Cerebellar nuclear complex (tissue), 1 donor: Measurements from ENCODE around the gene IQSEC1.

Source experiments
- DNase-seq, 2 experiments: peaks; one replicate each; lab custom pipeline; 2025; lab: John Stamatoyannopoulos, UW

Gene IQSEC1

DNA sequence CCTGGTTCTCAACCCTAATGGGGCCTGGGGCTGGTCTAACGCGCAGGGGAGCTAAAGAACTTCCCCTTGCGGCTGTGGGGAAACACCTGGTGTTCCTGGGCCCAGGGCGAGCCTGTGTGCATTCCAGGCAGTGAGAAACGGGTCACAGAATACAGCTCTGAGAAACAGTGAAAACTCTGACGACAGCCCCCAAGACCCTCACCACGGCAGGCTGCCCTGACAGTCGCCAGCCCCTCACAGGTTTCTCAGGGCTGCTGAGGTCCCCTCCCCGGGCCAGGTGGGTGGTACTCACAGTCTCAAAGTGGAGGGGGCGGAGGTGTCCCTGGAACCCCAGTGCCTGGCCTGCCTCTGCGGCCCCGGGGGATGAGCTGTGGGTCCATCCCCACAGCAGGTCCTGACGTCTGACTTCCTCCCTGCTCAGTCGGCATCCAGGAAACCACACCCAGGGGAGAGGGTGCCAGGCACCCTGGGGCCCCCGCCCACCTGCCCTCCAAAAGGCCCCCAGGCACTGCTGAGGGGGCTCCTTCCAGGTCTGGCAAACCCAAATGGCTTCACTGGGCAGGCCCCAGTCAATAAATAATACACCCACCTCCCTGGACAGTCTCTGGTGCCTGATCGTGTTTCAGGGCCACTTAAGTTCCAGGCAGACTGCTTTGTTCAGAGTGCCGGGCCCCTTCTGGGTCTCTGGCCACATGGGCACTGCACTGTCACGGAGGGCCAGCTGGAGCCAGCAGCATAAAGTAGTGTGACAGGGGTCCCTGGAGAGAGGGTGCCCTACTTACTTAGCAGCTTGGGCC is 57.7 kb downstream of the IQSEC1 start:
- no peak for DNase-seq

DNA sequence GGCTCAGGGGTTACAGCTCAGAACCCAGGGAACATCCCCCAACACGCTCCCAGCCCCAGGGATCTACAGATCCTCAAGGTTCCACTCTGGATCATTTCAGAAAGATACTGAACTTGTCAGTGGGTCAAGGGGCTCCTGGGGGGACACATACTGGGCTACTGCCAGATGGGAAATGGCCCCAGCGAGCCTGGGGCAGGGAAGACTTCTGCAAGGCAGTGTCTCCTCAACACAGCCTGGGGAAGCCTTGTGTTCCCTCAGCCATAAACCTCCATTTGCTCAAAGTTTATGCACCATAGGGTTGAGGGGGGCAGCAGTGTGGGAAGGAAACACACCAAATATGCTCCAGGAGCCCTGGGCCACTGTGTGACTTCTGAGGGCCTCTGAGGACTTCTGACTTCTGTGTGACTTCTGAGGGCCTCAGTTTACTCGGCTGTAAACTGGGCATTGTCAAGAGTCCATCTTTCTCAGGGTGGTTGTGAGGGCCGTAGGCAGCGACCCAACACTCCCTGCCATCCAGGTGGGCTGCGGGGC is 58.4 kb downstream of the IQSEC1 start:
- no peak for DNase-seq

DNA sequence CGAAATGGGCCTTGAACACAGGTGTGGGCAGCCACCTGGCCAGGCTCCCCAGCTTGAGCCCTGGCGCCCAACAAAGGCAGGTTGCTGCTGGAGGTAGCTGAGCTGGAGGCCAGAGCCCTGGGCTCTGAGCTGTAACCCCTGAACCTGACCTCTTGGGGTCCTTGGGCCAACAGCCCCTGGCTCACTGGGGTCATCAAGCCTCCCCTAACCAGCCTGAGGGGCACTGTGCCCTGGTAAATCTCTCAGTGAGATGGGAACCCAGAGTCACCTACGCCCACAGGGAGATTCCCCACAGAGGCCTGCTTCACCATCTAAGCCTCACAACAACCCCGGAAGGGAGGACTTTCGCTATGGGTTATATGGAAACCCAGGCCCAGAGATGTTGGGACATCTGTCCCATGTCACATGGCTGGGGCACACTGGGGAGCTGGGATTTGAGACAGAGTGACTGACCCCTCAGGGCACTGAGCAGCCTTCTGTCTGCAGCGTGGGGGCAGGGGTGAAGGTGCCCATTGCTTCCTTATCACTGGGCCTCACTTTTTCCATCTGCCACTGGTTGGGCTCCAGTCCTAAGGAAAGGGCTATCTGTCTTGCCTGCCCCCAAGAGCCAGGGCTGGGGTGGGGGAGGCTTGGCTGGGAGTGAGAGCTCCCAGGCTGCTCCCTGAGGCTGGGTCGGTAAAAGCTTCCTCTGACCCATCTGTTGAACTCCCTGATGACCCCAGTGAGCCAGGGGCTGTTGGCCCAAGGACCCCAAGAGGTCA is 59.1 kb downstream of the IQSEC1 start:
- no peak for DNase-seq

DNA sequence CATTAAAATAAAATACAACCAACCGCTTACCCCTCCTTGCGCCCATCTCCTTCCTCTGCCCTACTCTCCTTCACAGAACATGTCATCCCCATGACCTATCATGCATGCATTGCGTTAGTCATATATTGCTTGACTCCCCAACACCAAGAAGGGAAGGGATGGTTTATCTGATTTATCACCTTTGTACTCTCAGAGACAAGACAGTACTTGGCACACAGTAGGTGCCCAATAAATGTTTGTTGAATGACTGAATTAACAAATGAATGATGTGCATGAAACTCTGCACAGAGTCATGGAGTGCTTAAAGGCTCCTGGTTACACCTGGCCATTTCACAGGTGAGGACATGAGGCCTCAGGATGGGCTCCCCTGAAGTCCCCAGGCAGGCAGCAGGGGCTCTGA is 59.7 kb downstream of the IQSEC1 start:
- DNase-seq: no peak

DNA sequence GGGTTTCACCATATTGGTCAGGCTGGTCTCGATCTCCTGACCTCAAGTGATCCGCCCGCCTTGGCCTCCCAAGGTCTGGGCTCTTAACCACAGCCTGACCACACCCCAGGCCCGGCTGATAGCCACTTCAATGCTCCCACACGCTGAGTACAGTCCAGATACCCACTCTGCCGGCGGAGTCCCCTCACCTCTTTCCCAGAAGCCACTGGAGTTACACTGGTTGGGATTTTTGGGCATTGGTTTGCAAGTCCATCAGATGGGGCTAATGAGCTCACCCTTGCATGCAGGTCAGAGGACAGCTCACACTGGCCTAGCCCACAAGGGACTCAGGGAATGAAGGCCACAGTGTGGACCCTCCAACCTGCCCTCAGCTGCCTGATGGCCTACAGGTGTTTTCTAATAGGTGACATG is 60.1 kb downstream of the IQSEC1 start:
- no peak for DNase-seq

DNA sequence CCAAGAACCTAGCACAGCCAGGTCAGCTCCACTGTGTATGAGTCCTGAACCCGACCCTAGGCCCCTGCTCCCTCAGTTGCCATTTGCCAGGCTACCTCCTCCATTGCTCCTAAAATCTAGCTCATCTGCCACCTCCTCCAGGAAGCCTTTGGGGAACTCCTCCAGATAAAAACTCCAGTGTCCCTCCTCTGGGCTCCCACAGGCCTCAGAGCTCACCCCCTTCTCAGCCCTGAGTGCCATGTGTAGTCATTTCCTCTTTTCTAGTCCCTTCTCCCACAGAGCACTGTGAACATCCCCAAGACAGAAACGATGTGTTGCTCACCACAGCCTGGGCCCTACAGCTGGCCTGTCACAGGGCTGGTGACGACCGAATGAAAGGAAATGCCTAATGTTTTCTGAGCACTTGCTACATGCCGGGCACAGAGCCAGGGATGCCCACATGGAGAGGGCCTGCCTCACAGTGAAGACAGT is 61.0 kb downstream of the IQSEC1 start:
- no peak for DNase-seq

GRCh38 chr3:13011573-13012220 is 61.5 kb downstream of the IQSEC1 start:
- no peak for DNase-seq

DNA sequence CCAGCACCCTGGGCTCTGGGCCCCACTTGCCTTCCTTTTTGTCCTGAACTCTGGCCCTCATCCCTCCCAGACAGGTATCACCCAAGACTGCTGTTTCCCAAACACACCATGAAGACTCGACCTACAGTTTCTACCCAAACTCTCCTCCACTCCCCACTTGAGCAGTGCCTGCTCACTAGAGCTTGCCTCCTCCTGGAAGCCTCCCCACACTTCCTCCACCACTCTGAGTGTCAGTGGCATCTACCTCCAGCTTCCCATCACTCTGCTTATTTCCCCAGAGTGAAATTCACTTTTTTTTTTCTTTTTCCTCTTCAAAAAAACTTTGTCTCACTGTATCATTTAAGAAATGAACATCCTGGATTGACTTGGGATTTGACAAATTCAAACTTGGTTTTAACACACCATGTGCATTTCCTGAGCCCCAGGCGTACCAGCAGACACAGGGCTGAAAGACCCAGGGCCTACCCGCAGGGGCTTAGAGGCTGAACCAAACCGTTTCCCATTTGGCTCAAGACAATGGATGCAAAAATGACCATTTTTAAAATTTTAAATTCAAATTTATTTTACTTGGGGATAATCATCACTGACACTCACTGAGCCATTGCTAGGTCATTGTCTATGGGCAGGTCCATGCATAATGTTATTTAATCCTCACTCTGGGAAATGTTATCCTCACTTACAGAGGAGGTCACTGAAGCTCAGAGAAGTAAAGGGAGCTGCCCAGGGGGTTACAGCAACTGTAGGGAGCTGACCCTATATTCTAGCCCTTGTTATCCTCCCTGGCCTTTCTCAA is 62.3 kb downstream of the IQSEC1 start:
- no peak for DNase-seq

- no peak for DNase-seq
Measured at GRCh38 chr3:13009946-13010315, 63.3 kb downstream of the IQSEC1 start.

- no peak for DNase-seq
Measured at GRCh38 chr3:13009132-13009945, 63.9 kb downstream of the IQSEC1 start.

DNA sequence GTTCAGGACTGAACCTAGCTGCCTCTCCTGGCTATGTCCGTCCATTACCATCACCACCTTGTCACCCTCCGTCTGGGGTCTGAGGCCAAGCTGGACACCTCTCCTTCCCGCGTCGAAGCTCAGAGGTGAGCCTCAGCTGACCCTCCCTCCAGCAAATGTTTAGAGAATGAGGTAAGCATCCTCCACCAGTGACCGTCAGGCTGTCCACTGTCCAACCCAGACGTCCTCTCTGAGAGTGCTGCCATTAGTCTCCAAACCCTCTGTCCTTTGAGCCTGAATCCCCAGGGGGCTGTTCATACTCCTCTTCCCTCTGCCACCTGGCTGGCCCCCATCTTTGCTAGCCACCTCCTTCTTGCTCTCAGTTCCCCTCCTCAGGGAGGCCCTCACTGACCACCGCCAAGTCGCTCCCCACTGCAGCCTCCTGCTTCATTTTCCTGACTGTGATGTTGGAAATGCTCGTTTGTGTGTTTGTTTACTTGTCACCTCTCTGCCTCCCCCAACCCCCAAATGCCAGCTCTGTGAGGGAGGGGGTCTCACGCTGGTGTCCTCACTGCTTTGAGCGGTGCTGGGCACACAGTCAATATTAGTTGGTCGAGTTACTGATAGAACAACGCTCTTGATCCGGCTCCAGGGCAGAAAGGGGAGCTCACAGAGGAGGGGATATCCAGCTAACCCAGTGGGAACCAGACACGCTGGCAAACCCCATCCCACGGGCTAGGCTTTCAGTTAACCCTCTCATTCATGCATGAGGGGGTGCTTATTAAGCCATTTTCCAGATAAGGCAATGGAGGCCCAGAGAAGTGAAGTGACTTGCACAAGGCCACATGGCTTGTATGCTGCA is 64.9 kb downstream of the IQSEC1 start:
- no peak for DNase-seq

- DNase-seq: no peak
Measured at GRCh38 chr3:13007251-13007941, 65.8 kb downstream of the IQSEC1 start.

DNA sequence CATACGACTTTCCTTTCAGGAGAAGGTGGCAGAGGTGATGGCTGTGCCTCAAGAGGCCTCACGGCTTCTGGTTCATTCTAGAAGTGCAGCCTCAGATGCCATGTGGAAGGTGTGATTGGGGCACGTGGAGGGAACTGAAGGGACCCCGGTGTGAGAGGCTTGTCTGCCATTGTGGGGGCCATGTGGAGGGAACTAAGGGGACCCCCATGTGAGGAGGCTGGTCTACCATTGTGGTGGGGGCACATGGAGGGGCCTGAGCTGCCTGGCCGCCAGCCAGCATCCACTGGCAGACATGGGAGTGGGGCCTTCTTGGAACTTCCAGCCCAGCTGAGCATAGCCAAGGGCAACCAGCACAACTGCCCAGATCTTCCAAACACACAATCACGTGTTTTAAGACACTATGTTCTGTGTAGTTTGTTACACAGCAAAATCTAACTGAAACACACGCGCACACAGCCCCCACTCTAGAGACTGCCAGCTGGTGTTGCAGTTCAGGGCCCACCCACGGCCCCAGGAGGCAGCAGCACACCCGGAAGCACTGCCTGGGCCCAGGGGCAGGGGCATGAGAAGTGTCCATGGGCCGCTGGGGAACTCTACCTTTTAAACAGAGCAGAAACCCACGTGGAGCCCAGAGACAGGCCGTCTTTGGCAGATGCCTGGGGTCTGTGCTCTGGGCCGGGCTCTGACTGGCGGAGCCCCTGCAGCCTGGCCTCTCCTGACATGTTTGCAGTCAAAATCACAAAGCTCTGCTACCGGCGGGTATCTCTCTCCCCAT is 66.8 kb downstream of the IQSEC1 start:
- DNase-seq: no peak

DNA sequence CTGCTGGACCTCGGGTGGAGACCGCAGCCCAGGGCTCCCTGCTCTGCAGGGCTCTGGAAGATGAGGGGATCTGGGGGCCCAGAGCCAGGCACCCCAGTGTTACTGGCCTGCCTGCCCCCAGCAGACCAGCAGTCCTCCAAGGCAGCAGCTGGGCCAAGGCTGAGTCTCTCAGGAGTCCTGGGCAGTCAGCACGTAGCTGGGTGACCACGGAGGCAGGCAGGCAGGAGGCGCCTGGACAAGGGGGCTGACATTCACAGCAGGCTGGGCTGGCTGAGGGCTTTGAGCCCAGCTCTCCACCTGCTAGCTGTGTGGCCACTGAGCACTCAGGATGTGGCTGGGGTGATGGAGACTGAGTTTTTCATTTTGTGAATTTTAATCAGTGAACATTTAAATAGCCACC is 67.9 kb downstream of the IQSEC1 start:
- DNase-seq: no peak

GRCh38 chr3:13004376-13004775 is 68.9 kb downstream of the IQSEC1 start:
- no peak for DNase-seq

DNA sequence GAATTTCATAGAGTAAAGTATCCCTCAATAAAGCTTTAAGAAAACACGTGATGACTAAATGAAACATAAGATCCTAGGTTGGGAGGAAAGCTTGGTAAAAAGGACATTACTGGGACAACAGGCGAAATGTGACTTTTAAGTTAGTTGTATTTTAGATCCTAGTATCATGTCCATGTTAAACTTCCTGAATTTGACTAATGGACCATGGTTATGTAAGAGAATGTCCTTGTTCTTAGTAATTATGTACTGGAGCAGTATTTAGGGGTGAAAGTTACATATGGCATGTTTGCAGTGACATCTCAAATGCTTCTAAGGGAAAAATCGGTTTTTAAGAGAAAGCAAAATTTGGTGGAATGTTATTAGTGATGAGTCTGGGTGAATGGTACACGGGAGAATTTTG is 69.6 kb downstream of the IQSEC1 start:
- no peak for DNase-seq

DNA sequence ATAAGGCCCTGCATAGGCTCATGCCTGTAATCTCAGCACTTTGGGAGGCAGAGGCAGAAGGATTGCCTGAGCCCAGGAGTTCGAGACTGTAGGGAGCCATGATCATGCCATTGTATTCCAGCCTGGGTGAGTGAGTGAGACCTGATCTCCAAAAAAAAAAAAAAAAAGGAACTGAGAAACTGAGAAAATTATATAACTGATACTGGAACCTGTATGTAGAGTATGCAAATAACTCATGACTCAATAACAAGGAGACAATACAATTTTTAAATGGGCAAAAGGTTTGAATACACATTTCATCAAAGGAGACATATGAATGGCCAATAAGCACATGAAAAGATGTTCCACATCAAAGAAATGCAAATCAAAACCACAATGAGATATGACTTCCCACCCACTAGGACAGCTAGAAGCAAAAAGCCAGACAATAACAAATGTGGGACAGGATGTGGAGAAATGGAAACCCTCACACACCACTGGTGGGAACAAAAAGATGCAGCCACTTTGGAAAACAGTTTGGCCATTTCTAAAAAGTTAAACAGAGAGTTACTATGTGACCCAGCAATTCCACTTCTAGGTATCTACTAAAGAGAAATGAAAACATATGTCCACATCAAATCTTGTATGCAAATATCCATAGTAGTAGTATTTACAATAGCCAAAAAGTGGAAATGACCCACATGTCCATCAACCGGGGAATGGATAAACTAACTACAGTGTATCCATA is 70.7 kb downstream of the IQSEC1 start:
- no peak for DNase-seq
